GM21526 (cell line): Measurements from ENCODE around the gene DAB2.
"Not testable (repeated sequence)": the region's sequence is repeated elsewhere in the genome, so short reads cannot be mapped to it uniquely, and the experiment has no call there.

ENCODE experiments used
- ATAC-seq: cut with Tn5 transposase; IDR thresholded peaks from one replicate; pipeline ENCODE4 v1.9.1; 2021; ENCODE audit warnings: moderate library complexity; ENCODE audit not compliant: unreplicated experiment, low FRiP score

DAB2 gene

DNA sequence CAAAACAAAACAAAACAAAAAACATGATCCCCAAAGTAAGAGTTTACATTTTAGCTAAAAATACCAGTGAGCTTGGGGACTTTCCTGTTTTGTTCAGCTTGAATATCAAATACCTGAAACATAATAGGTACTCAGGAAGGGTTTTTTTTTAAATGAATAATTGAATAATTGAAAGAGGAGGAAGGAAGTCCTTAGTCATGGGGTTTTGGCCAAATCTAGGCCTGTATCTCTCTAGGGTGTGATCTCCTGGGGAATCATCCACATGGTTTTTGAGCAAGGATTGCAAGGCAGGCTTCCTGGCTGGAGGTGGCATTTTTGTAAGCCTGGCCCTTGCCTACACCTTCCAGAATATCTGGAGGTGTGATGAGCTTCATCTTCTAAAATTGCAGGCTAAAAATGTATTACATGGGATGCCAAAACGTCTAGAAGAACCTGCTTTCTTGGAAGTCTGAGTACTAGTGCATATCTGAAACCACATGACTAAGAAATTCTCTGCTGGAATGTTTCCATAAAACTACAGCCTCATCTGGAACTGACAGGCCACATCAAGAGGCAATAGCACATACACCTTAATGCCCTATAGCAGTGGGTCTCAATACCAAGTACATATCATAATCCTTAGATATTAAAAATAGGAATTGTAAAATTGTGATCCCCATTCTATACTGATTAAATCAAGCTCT lies 70.9 kb downstream of the DAB2 start:
- no peak for ATAC-seq

DNA sequence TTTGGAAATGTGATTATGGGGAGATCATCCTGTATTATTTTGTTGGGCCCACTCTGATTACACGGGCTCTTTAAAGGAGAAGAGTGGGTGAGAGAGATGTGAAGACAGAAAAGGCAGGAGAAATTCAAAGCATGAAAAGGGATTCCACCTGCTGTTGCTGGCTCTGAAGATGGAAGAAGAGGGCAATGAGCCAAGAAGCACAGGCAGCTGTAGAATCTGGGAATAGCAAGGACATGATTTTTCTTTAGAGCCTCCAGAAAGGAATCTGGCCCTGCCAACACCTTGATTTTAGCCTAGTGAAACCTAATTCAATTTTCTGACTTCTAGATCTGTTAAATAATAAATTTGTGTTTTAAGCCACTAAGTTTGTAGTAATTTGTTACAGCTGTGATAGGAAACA lies 71.8 kb downstream of the DAB2 start:
- no peak for ATAC-seq

DNA sequence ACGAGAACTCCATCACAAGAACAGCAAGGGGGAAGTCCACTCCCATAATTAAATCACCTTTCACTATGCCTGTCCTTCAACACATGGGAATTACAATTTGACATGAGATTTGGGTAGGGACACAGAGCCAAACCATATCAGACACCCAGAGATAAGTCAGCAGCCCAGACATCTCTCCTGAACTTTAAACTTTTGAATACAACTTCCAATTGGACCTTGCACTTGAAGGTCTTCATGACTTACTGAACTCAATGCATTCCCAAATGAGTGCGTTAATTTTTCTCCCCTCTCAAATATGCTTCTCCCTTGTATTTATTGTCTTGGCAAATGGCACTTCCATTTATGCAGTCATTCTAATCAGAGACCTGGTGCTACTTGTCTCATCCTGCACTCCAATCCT lies 72.6 kb downstream of the DAB2 start:
- ATAC-seq: no peak

DNA sequence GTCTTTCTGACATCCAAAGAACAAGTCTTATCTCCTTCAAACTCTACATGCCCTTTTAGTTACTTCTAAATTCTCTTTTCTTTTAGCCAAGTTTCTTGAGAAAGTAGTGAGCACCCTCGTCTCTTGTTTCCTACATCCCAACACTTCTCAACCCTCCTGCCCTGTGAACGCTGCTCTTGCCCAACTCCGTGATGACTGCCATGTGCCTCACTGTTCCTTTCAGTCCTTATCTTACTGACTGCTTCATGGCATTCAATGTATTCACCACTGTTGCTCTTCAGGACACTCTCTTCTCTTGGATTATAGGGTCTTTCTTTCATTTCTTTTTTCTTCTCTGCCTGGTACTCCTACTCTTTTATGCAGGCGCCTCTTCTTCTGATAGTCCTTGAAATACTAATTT lies 75.3 kb downstream of the DAB2 start:
- ATAC-seq: no peak

DNA sequence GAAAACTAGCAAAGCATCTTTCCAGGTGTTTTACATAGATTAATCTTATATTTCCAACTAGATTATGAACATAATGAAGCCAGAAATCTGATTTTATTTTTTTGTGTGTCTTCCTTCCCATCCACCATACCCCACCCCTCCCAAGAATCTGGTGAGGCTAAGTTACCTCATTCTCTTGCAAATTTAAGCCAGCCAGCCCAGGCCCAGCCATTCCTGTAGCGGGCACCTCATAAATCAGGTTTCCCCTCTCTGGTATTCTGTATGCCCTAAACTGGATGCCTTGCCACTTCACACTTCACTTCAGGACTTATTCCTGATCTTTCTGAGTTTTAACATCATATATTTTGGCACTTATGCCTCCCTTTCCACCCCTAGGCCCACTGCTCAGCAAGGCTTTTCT lies 82.3 kb downstream of the DAB2 start:
- no peak for ATAC-seq

DNA sequence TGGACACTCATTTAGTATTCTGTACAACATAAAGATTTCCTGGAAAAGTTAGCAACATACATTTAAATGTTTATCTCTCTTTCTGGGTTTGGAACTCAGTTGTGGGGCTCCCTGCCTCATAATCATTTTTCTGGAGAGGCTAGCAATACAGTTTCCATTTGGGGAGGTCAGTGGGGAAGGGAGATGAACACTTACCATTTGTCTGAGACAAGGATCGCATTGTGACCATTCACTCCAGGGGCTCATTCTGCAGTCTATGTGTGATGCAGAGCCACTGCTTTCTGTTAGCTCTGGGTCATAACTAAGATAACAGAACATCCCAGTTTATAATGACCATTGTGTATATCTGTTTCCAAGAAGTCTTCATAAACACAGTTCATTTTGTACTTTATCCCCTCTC lies 82.9 kb downstream of the DAB2 start:
- ATAC-seq: no peak

DNA sequence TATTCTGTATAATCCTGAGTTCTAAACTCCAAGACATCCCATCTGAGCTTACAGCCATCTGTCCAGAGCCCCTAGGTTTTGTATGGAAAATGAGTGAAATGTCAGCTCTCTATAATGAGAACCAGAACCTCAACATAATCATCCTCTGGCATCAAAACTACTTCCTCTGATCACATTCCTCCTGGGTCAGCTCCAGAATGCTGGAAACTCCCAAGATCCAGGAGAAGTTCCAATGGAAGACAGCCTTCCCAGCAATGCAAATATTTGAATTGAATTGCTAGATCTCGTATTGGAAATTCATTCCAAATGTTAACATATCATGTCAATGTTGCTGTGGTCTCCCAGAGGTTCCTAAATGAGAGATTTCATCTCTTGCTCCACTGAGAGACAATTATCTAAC lies 84.3 kb downstream of the DAB2 start:
- no peak for ATAC-seq

DNA sequence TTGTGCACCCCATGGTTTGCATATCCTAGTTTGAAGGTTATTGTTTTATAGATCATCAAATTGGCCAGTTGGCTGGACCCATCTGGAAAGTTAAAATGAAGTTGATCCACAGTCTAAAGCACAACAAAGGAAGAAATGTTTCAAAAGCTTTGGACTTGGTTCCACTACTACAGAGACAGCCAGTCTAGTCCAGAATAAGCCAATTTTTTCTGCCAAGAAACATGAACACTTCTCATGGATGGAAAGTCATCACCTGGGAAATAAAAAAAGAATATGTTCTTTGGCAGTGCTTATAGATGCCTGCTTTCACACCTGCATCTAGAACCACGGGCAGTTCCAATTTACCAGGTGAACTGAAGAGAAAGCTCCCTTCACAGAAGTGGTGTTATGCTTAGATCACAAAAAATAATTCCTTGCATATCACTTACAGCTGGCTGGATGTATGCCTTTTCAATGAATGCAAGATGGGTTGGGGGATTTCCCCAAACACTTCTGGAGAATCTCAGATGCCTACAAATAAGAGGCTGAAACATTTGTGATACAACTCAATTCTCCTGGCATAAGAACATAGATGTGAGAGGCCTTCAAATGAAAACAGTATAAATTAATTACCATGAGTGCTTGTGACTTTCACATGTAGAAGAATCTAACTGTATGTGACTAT lies 87.4 kb downstream of the DAB2 start:
- no peak for ATAC-seq

DNA sequence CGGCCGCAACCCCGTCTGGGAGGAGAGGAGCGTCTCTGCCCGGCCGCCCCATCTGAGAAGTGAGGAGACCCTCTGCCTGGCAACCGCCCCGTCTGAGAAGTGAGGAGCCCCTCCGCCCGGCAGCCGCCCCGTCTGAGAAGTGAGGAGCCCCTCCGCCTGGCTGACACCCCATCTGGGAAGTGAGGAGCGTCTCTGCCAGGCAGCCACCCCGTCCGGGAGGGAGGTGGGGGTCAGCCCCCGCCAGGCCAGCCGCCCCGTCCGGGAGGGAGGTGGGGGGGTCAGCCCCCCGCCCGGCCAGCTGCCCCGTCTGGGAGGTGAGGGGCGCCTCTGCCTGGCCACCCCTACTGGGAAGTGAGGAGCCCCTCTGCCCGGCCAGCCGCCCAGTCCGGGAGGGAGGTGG lies 90.5 kb downstream of the DAB2 start:
- not testable (repeated sequence) for ATAC-seq

DNA sequence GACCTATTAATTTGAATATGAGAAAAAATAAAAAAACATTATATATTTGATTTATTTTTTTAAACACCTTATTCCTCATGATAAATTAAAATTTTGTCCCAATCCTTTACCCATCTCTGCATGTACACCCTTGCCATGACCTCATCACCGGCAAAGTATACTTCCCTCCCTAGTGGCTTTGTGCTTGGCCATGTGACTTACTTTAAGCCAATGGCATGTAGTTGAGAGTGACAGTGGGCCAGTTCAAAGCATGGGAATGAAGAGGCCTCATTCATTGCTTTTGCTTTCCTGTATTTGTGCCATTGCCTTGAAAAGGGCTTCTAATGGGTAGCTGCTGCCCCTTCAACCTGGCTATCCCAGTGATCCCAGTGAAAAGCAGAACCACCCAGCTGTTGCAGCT lies 91.7 kb downstream of the DAB2 start:
- ATAC-seq: no peak

DNA sequence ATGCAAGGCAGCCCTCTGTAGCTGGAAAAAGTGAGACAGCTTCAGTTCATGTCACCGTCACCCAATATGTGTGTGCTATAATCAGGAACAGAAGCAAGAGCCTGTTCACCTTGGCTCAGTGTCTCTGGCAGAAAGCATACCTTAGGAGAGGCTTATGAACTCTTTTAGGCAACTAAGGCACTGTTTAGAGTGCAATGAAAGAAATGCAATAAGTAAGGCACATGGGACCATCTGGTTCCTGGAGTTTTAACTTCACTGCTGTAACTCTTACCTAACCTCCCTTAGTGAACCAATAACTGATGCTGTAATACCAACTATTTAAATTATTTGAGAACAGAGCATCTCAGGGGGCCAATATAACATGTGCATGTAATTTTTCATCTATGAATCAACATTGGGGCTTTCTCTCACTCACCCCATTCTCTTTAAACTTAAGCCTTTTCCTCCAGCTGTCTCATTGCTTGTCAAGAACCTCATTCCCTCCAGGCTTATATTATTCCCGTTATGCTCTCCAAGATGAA lies 92.9 kb downstream of the DAB2 start:
- ATAC-seq: no peak

DNA sequence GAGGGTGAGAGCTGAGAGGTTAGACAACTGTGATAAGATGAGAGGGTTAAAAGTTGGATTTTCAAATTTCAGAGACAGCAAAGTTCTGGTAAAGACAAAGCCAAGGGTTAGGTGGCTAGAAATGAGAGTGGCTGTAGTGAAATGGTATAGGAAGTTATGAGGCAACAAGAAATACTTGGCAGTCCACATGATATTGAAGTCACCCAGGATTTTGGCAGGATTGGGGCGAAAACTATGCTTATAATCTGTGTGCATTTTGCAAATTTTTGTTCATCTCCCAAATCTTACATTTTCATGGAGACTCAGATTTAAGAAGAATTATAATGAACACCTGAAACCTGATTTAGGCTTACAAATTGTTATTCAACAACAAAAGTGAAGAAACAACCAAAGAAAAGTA lies 96.0 kb downstream of the DAB2 start:
- no peak for ATAC-seq

DNA sequence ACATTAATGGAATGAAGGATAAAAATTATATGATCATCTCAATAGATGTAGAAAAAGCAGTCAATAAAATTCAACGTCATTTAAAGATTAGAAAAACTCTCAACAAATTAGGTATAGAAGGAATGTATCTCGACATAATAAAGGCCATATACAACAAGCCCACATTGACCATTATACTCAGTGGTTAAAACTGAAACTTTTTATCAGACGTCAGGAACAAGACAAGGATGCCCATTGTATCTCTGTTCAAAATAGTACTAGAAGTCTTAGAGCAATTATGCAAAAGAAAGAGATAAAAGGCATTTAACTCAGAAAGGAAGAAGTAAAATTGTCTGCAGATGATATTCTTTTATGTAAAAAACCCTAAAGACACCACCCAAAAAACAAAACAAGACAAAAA lies 101.2 kb downstream of the DAB2 start:
- no peak for ATAC-seq
